Activated CD4-positive, alpha-beta T cell treated with anti-CD3 and anti-CD28 coated beads, Interleukin-2, amount 50 U/mL, for 48 hours (primary cell): ENCODE measurements around the gene ME1.
"Not testable (repeated sequence)": the region's sequence is repeated elsewhere in the genome, so short reads cannot be mapped to it uniquely, and the experiment has no call there.

Source experiments
- DNase-seq, 2 experiments: peaks; one replicate each; pipeline ENCODE4 v3.0.0-alpha.2; 2020

Gene ME1

GRCh38 chr6:83431545-83432155 lies 799 bp upstream of the ME1 start:
- no peak for DNase-seq

DNA sequence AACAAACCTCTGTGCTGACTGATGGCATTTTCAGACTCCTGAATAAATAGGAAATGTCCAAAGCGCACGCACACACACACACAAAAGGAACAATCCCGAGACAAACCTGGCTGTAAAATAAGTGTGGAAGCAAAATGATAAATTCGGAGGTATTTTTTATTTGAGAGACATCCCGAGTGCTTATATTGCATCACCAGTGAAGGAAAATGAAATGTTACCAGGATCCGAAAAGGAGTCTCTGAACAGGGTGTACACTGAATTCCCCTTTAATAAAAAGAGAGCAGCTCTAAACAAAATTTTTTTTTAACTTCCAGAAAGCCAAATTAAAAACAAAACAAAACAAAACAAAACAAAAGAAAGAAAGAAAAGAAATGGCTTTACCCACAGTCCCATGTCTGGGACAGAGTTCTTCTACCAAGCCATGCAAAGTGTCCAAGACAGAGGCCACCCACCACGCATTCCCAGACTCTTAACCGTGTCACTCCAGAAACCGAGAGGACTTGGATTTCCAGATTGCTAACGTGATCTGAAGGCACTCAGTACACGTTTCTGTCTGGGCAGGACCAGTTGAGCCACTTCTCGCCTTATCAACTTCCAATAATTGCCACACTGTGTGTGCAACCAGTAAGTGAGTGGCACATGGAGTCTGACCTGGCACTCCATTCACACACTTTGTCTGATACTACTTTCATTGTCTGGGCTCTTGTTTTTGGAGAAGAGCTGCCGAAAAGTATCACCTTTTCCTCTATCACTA lies 817 bp downstream of the ME1 start:
- DNase-seq = no peak

DNA sequence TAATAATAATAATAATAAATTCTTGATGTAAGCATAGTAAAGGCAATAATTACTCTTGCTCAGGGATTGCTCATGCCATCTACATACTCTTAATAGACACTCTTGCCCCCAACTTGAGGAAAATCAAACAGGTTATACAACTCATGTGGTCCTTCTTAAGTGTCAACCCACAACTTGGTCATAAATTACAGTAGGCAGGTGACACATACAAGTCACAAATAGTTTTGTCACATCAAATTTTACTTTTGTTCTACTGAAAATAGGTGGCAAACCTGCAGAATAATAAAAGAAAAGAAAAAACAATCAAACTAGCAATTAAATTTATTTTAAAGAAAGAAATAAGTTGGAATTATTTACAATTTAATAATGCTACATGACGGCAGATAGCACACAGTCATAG lies 1.6 kb downstream of the ME1 start:
- no peak for DNase-seq

GRCh38 chr6:83424392-83425018 lies 6.3 kb downstream of the ME1 start:
- no peak for DNase-seq

DNA sequence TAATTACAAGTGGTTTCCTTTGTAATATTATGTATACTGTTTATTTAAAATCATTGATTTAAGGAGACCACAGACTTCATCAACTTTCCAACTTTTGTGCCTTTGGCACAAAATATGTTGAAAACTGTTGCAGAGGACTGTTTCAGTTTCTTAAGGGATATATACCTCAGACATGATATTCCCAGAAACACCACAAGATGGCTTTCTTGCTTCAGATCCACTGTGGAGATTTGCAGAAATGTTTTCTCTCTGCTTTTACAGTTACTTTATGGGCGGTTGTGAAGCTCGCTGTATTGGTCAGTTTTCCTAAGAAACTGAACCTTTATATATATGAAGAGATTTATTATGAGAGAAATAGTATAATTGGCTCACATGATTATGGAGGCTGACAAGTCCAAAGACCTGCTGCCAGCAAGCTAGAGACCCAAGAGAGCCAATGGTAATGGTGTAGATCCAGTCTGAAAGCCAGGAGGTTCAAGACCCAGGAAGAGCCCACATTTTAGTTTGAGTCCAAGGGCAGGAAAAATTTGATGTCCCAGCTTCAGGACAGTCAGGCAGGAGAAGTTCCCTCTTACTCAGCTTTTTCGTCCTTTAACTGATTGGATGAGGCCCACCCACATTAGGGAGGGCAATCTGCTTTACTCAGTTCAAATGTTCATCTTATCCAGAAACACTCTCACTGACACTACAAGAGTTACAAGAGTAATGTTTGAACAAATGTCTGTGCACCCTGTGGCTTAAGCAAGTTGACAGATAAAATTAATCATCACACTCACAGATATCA lies 12.8 kb downstream of the ME1 start:
- no peak for DNase-seq

DNA sequence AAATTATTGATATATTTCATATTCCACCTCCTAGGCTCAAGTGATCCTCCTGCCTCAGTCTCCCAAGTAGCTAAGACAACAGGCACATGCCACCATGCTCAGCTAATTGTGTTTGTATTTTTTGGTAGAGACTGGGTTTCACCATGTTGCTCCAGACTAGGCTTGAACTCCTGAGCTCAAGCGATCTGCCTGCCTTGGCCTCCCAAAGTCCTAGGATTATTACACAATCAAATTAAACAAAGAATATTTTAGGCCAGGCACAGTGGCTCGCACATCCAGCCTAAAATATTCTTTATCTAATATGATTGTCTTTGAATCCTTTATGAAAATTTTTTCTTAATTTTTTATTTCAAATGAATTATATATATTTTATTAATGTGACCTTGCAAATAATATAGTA lies 17.8 kb downstream of the ME1 start:
- DNase-seq = no peak

GRCh38 chr6:83411731-83412130 lies 19.1 kb downstream of the ME1 start:
- no peak for DNase-seq

DNA sequence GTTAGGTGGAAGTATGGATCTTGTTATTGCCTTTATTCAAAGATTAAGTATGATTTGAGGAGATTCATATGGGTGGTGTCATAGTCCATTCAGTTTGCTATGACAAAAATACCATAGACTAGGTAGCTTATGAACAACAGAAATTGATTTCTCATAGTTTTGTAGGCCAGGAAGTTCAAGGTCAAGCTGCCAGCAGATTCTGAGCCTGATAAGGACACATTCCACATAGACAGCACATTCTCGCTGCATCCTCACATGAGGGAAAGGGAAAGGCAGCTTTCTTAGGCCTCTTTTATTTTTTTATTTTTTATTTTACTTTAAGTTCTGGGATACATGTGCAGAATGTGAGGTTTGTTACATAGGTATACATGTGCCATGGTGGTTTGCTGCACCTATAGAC lies 27.7 kb downstream of the ME1 start:
- DNase-seq = no peak

DNA sequence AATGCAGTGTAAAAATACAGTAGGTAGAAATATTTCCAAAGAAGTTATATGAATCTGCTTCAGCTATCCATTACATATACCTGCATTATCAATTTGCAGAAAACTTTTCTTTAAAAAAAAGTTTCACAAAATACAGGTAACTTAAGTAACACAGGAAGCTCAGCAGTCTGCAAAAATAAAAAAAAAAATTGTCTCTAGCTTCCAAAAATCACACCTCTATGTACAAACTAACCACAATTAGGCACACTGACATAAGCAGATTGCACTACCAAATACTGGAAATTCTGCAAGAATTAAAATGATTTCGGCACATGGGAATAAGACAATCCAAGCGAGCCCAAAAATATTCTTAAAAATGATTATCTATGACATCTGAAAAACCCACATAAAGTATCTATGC lies 41.2 kb downstream of the ME1 start:
- no peak for DNase-seq

DNA sequence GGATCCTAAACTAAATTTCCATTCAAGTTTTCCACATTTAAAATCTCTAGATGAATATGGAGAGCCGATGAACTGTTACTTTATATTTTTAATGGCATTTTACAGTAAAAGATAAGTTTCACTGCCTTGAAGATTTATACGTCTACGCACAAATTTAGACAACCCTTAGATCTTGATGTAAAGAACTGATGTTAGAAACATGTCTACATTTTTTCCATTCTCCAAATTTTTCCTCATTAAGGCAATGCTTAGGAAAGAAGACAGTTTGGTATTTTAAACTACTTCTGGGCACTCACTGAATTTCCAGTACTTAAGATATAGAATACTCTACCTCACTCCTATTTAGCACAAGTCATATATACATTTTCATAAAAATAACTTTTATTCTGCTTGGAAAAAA lies 45.4 kb downstream of the ME1 start:
- DNase-seq = no peak

GRCh38 chr6:83384751-83385150 lies 46.1 kb downstream of the ME1 start:
- DNase-seq = no peak

DNA sequence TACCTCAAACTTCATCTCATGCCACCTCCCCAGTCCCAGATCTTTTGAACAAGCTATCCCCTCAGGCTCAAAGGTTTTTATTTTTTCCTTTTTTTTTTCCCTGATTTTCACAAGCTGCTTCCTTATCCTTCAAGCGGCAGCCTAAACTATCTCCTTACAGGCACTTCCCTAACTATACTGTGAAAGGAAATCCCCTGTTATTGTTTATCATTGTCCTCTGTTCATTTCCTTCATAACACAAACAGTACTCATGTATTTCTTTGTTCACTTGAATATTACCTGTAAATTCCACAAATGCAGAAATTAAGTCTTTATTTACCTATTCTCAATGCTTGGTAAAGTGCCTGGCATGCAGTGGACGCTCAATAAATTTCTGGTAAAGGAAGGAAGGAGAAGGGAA lies 48.9 kb downstream of the ME1 start:
- no peak for DNase-seq

DNA sequence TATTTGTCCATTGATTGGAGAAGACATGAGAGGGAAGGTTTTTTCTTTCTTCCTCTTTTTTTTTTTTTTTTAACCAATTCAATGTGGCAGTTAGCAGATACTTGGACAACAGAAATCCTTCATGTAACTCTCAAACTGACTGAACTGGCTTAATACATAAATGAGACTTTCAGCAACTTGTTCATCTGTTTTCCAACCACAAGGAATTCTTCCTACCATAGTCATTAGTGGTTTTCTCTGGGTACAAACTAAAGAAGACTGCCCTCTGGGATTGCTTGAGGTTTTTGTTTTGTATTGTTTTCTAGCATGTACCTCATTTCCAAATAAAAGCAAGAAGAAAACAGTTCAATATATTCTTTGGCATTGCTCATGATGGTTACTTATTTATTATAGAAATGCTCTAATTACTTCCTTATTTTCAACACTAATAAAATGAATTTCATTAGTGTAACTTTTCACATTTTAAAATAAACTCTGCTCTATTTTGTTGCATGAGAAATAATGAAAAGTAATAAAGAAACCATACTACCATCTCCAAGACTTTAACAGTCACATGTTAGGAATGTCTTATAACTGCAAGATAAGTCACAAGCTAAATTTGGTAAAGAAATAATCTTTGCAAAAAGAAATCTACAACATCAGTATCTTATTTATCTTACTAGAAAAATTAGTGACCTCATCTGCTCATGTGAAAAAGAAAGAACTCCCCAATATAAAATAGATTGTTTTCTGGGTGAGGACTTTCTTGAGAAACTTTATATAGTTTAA lies 52.0 kb downstream of the ME1 start:
- DNase-seq = no peak

DNA sequence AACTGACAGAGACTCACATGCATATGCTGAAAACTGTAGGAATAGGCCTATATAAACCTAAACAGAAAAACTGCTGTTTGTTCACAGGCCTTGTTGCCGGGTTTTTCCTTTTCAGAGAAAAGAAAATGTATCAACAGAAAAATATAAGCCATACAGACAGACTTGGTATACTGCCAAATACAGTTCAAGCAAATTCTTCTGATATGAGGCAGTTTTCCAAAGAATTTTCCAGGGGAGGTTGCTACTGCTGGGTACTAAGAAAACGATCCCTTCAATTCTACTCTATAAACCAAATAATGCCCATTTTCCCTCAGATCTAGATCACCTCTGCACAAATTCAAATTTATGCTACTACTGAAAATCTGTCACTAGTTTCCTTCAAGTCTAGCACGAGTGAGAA lies 59.4 kb downstream of the ME1 start:
- no peak for DNase-seq

DNA sequence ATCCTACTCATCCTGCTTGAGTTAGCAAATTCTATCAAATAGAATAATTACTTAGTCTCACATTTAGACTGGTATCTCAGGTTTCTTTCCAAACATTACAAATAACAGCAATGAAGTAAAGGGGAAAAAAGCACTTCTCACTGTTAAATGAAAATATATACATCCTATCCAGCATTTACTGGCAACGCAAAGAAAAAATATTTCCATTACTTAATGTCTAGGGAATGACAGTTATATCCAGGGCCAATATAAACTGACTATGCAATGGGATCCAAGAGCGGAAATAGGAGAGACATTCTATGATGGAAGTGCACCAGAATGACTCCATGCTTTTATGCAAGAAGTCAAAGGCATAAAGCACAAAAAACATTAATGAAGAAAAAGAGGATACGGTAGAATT lies 60.3 kb downstream of the ME1 start:
- no peak for DNase-seq

DNA sequence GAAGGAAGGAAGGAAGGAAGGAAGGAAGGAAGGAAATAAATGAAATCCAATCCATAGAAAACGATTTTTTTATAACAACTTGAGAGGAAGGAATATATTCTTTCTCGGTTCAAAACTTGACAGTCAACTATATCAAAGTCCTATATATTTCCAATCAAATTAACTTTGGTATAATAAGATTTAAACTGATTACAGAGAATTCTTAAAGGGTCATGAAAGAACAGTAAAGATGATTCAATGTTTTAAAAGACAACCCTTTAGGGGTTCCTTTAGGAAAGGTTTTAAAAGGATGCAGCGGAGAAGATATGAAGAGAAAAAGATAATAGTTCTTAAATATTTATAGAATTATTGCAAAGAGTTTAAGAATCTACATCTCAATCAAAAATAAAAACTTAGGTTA lies 61.2 kb downstream of the ME1 start:
- DNase-seq = no peak

DNA sequence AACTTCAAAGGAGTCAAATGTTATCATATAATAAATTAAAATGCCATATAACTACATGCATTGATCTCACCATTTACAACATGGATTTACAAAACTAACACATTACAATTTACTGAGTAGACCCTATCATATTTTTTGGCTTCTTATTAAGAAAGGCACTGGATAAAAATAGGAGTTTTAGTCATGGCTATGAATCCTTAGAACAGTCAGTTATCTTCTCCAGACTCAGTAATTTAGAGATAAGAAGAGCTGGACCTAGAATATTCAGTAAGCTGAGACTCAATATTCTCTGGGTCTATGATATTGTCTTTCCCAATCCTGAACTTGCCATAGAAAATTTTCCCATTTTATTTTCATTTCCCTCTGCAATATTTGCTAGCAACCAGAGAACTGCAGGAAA lies 62.3 kb downstream of the ME1 start:
- DNase-seq = no peak

GRCh38 chr6:83367104-83367503 lies 63.7 kb downstream of the ME1 start:
- no peak for DNase-seq

- DNase-seq = no peak
These were observed 64.9 kb downstream of the ME1 start for GRCh38 chr6:83365931-83366330.

DNA sequence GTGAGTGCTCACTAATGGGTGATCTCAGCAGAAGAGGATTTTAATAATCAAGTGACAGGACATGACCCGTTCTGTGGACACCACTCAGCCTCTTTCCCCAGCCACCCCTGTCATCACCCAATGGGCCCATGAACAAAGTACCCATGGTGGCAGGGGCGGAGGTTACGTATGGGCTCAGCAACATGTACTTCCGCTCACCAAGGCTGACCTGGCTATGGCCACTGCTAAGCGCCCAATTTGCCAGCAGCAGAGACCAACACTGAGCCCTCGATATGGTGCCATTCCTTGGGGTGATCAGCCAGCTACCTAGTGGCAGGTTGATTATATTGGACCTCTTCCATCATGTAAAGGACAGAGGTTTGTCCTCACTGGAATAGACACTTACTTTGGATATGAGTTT lies 68.5 kb downstream of the ME1 start:
- DNase-seq = not testable (repeated sequence)

- DNase-seq = no peak
These were observed 71.2 kb downstream of the ME1 start for GRCh38 chr6:83359638-83360037.

DNA sequence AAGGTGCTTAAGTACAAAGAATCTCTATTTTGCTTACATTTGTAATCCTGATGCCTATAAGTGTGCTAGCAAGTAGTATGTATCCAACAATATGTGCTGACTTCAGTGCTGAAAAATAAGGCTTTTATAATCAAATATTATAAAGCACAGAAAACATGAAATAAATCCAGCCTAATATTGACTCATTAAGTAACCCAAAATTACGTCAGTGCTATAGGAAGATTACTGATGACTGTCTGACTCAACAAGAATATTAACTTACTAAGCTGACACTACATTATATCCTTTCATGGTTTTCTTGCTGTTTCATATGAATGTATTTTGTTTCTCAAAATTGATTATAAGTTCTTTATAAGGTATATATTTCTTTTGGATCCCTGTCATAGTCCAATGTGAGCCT lies 76.1 kb downstream of the ME1 start:
- DNase-seq = no peak
